ENCODE results near the gene MRPS12.
"Not testable (repeated sequence)": the region's sequence is repeated elsewhere in the genome, so short reads cannot be mapped to it uniquely, and the experiment has no call there.

The MRPS12 gene

DNA sequence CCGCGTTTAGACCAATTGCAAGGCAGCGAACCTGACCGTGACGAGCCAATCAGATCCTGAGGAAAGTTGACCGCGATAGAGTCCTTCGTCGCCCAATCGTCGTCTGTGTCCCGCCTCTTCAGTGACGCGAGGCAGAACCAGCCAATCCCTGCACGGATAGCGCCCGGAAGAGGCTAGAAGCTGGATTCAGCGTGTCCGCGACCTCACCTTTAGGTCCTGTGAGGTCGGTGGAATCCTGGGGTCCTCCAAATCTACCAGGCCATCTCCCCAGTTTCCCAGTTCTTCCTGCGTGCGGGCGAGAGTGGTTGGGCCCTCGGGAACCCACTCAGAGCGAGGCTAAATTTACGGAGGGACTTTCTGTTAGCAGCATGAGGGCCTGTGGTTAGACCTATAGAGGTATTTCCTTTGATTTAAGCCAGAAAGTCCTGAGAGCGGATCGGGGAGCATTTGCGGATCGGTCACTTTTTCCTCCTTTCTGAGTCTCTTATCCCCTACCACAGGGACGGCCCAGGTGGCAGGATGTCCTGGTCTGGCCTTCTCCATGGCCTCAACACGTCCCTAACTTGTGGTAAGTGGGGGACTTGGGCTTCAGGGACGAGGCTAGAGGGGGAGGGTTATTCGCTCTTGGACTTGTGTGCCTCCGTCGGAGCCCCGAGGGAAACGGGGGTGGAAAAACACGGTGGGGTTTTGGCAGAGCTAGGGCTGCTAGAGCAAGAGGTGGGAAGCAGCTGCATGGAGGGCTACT, at the start of gene MRPS12:
Gene MRPS12 (plus strand): TSS at position 169 of the 745 bp plus-strand sequence. CDS start 351 bp downstream, at position 520.
- peaks cover 39% of the 10 kb centered on the region for H3K36me3 Mint-ChIP-seq (ENCODE audit: low read depth)
- no peaks in the 10 kb centered on the region for H3K27me3 Mint-ChIP-seq (ENCODE audit: low read depth)
- H3K9me3 Mint-ChIP-seq, result peaks cover 13% of the 10 kb centered on the region
- peak within 1 kb of the TSS; percentile 94 for H3K4me3 Mint-ChIP-seq
- H3K27ac Mint-ChIP-seq, result peak within 1 kb of the TSS; percentile 95
- peaks cover 31% of the 10 kb centered on the region for H3K4me1 Mint-ChIP-seq (ENCODE audit: low read depth)

DNA sequence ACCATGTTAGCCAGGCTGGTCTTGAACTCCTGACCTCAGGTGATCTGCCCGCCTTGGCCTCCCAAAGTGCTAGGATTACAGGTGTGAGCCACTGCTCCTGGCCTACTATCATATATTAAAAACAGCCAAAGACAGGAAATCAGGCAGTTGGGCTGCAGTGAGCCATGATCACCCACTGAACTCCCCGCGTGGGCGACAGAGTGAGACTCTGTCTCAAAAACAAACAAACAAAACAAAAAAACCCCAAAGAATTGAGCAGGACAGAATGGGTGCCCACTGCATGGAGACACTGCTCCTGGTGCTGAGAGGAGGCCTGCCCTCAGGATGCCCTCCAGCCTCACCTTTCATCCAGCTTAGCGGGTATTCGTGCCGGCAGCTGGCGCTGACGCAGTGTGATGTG, 47.5 kb upstream of the MRPS12 start:
- Mint-ChIP-seq H3K9me3 (no peaks in the 10 kb centered on the region), H3K27me3 (ENCODE audit: low read depth) (no peaks in the 10 kb centered on the region), H3K36me3 (ENCODE audit: low read depth) (peaks cover 4% of the 10 kb centered on the region), H3K4me3 (no peak overlapping the region), H3K4me1 (ENCODE audit: low read depth) (peaks cover 6% of the 10 kb centered on the region), H3K27ac (no peak overlapping the region)

DNA sequence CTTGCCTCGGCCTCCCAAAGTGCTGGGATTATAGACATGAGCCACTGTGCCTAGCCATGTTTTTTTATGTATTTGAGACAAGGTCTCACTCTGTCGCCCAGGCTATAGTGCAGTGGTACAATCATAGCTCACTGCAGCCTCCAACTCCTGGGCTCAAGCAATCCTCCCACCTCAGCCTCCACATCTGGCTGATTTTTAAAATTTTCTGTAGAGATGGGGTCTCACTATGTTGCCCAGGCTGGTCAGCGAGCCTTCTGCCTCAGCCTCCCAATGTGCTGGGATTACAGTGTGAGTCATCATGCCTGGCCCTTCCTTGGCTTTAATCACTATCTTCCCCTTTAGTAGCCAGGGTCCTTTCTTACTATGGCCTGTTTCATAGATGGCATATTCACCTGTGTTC, 46.1 kb upstream of the MRPS12 start:
- not testable (repeated sequence) for H3K4me1 Mint-ChIP-seq (ENCODE audit: low read depth); H3K4me3 Mint-ChIP-seq; H3K27me3 Mint-ChIP-seq (ENCODE audit: low read depth); H3K9me3 Mint-ChIP-seq; H3K36me3 Mint-ChIP-seq (ENCODE audit: low read depth); H3K27ac Mint-ChIP-seq

DNA sequence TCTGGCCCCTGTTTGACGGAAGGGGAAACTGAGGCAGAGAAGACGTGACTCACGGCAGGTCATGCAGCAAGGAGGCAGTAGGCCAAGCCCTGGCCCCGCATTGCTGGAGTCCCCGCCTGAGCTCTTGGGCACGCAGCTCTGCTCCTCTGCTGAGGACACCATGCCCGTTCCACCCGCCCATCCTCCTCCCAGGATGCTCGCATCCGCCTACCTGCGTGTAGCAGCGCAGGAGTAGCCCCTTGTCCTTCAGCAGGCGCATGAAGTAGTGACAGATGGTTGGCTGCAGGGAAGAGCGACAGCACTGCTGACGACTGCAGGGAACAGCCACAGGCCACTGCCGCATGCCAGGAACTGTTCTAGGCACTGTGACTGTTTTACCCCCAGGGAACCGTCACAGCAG, 41.9 kb upstream of the MRPS12 start:
- Mint-ChIP-seq H3K4me3 (no peak overlapping the region), H3K27ac (no peak overlapping the region), H3K4me1 (ENCODE audit: low read depth) (no peaks in the 10 kb centered on the region), H3K27me3 (ENCODE audit: low read depth) (no peaks in the 10 kb centered on the region), H3K36me3 (ENCODE audit: low read depth) (peaks cover 2% of the 10 kb centered on the region), H3K9me3 (no peaks in the 10 kb centered on the region)

GRCh38 chr19:38889803-38890202, 40.9 kb upstream of the MRPS12 start:
- Mint-ChIP-seq H3K36me3 (ENCODE audit: low read depth) (peaks cover 4% of the 10 kb centered on the region), H3K27me3 (ENCODE audit: low read depth) (no peaks in the 10 kb centered on the region), H3K4me1 (ENCODE audit: low read depth) (peaks cover 1% of the 10 kb centered on the region), H3K27ac (no peak overlapping the region), H3K4me3 (no peak overlapping the region), H3K9me3 (no peaks in the 10 kb centered on the region)

DNA sequence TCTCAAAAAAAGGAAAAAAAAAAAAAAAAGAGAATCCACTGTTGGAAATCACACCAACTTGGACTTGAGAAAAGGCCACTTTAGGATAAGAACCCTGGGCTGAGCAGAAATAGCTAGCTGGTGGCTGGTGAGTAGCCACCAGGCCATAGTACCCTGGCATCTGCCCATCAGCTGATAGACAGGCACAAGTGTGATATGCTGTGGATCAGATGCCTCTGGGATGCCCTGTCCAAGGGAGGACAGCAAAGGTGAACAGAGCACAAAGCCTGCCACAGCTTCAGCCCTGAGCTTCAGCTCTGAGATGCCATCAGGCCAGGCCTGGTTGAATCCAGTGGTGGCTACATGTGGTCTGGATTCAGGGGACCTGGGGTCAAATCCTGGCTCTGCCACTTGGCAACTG, 40.1 kb upstream of the MRPS12 start:
- Mint-ChIP-seq H3K4me3 (no peak overlapping the region), H3K9me3 (no peaks in the 10 kb centered on the region), H3K4me1 (ENCODE audit: low read depth) (peaks cover 2% of the 10 kb centered on the region), H3K27ac (no peak overlapping the region), H3K27me3 (ENCODE audit: low read depth) (no peaks in the 10 kb centered on the region), H3K36me3 (ENCODE audit: low read depth) (peaks cover 5% of the 10 kb centered on the region)

GRCh38 chr19:38891771-38892170, 39.0 kb upstream of the MRPS12 start:
- Mint-ChIP-seq H3K9me3 (no peaks in the 10 kb centered on the region), H3K4me1 (ENCODE audit: low read depth) (peaks cover 2% of the 10 kb centered on the region), H3K27me3 (ENCODE audit: low read depth) (no peaks in the 10 kb centered on the region), H3K36me3 (ENCODE audit: low read depth) (peaks cover 5% of the 10 kb centered on the region), H3K4me3 (no peak overlapping the region), H3K27ac (no peak overlapping the region)

GRCh38 chr19:38892841-38893240, 37.9 kb upstream of the MRPS12 start:
- Mint-ChIP-seq H3K4me3 (no peak overlapping the region), H3K9me3 (no peaks in the 10 kb centered on the region), H3K4me1 (ENCODE audit: low read depth) (peaks cover 2% of the 10 kb centered on the region), H3K27ac (no peak overlapping the region), H3K36me3 (ENCODE audit: low read depth) (peaks cover 5% of the 10 kb centered on the region), H3K27me3 (ENCODE audit: low read depth) (no peaks in the 10 kb centered on the region)

- peaks cover 5% of the 10 kb centered on the region for H3K4me1 Mint-ChIP-seq (ENCODE audit: low read depth)
- H3K4me3 Mint-ChIP-seq, result no peak overlapping the region
- H3K27ac Mint-ChIP-seq, result no peak overlapping the region
- H3K9me3 Mint-ChIP-seq, result no peaks in the 10 kb centered on the region
- H3K36me3 Mint-ChIP-seq (ENCODE audit: low read depth), result peaks cover 5% of the 10 kb centered on the region
- no peaks in the 10 kb centered on the region for H3K27me3 Mint-ChIP-seq (ENCODE audit: low read depth)
Measured at GRCh38 chr19:38893341-38893771, 37.4 kb upstream of the MRPS12 start.

GRCh38 chr19:38894968-38895367, 35.8 kb upstream of the MRPS12 start:
- H3K27me3 Mint-ChIP-seq (ENCODE audit: low read depth), result no peaks in the 10 kb centered on the region
- no peak overlapping the region for H3K4me3 Mint-ChIP-seq
- no peaks in the 10 kb centered on the region for H3K9me3 Mint-ChIP-seq
- peaks cover 5% of the 10 kb centered on the region for H3K36me3 Mint-ChIP-seq (ENCODE audit: low read depth)
- H3K27ac Mint-ChIP-seq, result no peak overlapping the region
- peaks cover 10% of the 10 kb centered on the region for H3K4me1 Mint-ChIP-seq (ENCODE audit: low read depth)

GRCh38 chr19:38898788-38899446, 31.8 kb upstream of the MRPS12 start:
- Mint-ChIP-seq H3K27ac (peak overlapping the region; percentile 99), H3K36me3 (ENCODE audit: low read depth) (peaks cover 11% of the 10 kb centered on the region), H3K4me1 (ENCODE audit: low read depth) (peaks cover 25% of the 10 kb centered on the region), H3K9me3 (no peaks in the 10 kb centered on the region), H3K4me3 (peak overlapping the region; percentile 96), H3K27me3 (ENCODE audit: low read depth) (no peaks in the 10 kb centered on the region)

DNA sequence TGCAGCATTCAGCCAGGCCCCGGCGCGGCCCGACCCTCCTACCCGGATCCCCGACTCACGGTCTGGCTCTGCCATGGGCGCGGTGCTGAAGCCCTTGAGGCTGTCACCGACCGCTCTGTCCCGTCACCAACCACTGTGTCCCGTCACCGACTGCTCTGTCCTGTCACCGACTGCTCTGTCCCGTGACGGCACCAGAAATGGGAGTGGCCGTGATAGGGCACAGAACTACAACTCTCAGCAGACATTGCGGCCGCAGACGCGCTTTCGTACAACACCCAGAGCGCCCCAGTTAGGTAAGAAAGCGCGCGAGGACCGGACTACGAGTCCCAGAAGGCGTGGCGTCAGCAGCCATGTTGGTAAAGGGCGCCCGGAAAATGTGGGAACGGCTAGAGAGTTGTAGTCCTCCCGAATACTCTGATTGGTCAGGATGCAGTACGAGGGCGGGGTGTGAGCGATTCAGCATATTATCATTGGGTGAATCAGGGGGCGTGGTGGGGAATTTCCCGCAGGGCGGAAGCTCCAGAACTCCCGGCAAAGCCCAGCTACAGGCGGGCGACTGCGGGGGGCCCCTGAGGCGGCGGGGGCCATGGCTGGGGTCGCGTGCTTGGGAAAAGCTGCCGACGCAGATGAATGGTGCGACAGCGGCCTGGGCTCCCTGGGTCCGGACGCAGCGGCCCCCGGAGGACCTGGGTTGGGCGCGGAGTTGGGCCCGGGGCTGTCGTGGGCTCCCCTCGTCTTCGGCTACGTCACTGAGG, 31.1 kb upstream of the MRPS12 start, which contains the start of the genes NFKBIB and SIRT2:
Gene NFKBIB (plus strand): TSS at position 523 of the 755 bp plus-strand sequence. CDS start 64 bp downstream, at position 587.
Gene SIRT2 (minus strand): TSS at position 172 of the 755 bp plus-strand sequence. CDS start 97 bp downstream, at position 75.
- peaks cover 29% of the 10 kb centered on the region for H3K4me1 Mint-ChIP-seq (ENCODE audit: low read depth)
- H3K27me3 Mint-ChIP-seq (ENCODE audit: low read depth), result no peaks in the 10 kb centered on the region
- peaks cover 16% of the 10 kb centered on the region for H3K36me3 Mint-ChIP-seq (ENCODE audit: low read depth)
- peak within 1 kb of the TSS; percentile 99 for H3K27ac Mint-ChIP-seq
- peak within 1 kb of the TSS; percentile 96 for H3K4me3 Mint-ChIP-seq
- no peaks in the 10 kb centered on the region for H3K9me3 Mint-ChIP-seq

- Mint-ChIP-seq H3K4me3 (peak overlapping the region; percentile 96), H3K36me3 (ENCODE audit: low read depth) (peaks cover 18% of the 10 kb centered on the region), H3K27me3 (ENCODE audit: low read depth) (no peaks in the 10 kb centered on the region), H3K9me3 (no peaks in the 10 kb centered on the region), H3K27ac (peak overlapping the region; percentile 95), H3K4me1 (ENCODE audit: low read depth) (peaks cover 28% of the 10 kb centered on the region)
Measured at GRCh38 chr19:38900202-38900629, 30.5 kb upstream of the MRPS12 start.

DNA sequence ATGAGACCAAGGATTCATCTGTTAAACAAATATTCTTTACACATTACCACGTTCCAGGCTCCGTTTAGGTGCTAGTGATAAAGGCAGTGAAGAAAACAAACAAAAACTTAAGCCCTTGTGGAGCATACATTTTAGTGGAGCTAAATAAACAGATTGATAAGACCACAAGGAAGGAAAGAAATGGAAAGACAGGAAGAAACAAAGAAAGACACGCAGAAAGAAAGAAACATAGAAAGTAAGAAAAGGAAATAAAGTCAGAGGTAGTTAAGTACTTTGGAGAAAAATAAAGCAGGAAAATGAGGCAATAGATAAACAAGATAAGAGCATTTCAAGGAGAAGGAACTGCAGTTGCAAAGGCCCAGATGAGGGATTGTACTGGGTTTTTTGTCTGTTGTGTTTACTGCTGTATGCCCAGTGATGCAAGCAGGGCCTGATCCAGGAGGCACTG, 30.0 kb upstream of the MRPS12 start:
- Mint-ChIP-seq H3K27ac (peak overlapping the region; percentile 95), H3K4me3 (peak overlapping the region; percentile 96), H3K27me3 (ENCODE audit: low read depth) (no peaks in the 10 kb centered on the region), H3K9me3 (no peaks in the 10 kb centered on the region), H3K36me3 (ENCODE audit: low read depth) (peaks cover 21% of the 10 kb centered on the region), H3K4me1 (ENCODE audit: low read depth) (peaks cover 28% of the 10 kb centered on the region)
